ENCODE measurements around the gene OR51E2.

OR51E2 gene

DNA sequence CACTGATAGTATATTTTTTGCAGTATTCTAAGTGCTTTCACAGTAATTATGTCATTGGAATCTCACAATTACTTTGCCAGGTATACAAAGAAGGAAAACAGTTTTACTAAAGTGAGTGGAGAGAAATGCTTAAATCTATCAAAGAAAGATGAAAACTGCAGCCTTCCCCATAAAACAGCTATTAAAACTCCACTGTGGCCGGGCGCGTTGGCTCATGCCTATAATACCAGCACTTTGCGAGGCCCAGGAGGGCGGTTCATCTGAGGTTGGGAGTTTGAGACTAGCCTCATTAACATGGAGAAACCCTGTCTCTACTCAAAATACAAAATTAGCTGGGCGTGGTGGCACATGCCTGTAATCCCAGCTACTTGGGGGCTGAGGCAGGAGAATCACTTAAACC lies 34.8 kb downstream of the OR51E2 start:
- DNase-seq: no peak

DNA sequence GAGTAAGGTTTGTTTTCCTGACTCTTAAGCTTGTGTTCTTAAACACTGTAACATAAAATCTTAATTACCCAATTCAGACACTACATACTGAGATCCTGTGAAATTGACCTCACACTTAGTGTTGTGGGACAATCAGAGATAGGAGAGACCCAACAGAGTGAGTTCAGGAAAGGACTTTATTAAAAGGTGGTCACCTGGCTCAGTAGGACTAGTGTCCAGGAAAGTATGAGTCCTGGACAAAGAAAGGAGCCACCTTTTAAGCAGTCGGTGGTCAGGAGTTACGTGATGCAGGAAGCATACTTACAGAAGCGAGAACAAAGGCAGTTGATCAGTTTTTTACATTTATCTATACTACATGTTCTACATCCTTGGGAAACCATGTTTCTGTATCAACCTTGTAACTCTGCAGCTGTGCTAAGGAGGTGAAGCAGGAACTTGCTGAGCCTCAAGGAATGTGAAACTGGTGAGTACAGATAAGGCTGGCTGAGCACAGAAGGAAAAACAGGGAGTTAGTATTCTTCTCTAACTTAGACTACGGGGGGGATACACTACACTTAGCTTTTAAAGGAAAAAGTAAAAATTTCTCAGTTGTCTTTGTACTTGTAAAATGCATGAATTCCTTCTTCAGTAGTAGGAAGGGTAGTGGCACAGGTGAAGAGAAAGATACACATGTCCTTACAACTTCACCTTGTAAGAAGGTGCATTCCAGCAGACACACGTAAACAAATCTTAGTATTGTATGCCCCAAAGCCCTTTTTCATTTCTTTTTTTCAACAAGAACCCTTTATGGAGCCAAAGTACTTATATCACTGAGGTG lies 38.8 kb downstream of the OR51E2 start:
- DNase-seq: peak; percentile 76

DNA sequence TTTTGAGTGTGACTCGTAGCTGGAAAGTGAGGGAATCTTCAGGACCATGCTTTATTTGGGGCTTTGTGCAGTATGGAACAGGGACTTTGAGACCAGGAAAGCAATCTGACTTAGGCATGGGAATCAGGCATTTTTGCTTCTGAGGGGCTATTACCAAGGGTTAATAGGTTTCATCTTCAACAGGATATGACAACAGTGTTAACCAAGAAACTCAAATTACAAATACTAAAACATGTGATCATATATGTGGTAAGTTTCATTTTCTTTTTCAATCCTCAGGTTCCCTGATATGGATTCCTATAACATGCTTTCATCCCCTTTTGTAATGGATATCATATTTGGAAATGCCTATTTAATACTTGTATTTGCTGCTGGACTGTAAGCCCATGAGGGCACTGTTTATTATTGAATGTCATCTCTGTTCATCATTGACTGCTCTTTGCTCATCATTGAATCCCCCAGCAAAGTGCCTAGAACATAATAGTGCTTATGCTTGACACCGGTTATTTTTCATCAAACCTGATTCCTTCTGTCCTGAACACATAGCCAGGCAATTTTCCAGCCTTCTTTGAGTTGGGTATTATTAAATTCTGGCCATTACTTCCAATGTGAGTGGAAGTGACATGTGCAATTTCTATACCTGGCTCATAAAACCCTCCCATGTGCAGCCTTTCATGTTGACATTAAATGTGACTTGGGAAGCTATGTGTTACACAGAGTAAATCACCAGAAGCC lies 42.9 kb downstream of the OR51E2 start:
- peak; percentile 30 for DNase-seq

DNA sequence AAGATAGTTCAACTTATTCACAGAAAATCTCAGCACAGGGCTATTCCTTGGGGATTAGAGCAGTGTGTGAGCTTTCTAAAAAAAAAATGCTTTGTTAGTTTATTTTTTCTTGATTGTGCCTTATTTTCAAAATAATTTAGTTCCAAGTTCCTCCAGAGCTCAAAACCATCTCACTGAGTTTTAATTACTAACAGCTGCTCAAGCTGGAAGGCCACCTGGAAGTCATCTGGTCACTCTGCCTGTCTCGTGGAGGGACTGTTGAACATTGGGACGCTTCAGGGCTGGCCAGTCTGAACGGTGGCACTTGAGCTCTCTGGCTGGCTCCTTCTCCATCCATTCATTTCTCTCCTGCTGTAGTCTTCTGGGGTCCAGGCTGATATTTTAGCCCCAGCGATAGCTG lies 49.9 kb downstream of the OR51E2 start:
- DNase-seq: no peak

DNA sequence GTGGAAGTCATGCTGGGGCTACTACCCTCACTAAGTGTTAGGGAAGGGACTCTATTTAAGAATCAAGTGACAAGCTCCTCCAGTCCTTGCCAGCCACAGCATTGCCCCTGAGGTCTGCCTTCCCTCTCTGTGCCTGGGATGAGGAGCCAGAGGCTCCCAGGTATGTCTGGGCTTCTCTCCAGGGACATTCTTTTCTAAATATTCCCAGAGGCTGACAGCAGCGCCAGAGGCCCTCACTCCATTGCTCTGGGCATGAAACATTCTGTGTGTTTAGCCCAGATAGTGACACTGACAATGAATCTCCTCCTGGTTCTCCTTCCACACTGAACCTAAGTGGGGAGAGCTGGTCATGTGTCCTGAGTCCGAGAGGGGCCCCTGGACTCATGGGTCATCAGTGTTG lies 51.7 kb downstream of the OR51E2 start:
- DNase-seq: no peak

DNA sequence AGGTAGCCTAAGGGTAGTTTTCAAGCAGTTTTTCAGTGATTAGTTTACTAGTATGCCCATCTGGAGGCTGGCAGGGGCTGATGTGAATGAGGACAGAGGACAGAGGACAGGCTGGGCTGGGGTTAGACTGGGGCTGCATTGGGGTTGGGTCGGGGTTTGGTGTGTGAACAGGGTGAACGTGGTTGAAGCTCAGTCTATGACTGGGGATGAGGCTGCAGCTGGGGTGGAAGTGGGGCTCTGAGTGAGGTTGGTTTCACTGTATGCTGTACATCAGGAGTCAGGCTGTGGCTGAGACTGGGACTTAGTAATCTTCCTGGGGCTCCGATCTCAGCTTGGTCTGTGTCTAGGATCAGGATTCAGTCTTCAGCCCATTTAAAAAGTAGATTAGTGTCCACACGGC lies 53.4 kb downstream of the OR51E2 start:
- DNase-seq: no peak

DNA sequence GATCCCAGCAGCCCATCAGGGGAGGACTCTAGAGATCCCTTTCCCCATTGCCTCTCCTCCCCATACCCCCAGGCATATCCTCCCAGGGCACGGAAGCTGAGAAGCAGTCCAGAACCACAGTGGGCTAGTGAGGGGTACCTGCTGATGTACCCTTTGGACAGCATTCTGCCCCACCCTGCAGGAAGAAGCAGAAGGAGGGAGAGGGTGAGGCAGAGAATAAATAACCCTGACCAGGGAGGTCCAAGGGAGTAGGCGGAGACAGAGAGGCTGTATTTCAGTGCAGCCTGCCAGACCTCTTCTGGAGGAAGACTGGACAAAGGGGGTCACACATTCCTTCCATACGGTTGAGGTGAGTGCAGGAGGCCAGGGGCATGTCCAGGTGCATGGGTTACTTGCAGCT lies 54.0 kb downstream of the OR51E2 start, which contains the start of gene OR51E1:
TSS of gene OR51E1 (plus strand) at position 301 of the 400 bp plus-strand sequence. CDS start 8,545 bp downstream, outside the sequence.
- no peak for DNase-seq

DNA sequence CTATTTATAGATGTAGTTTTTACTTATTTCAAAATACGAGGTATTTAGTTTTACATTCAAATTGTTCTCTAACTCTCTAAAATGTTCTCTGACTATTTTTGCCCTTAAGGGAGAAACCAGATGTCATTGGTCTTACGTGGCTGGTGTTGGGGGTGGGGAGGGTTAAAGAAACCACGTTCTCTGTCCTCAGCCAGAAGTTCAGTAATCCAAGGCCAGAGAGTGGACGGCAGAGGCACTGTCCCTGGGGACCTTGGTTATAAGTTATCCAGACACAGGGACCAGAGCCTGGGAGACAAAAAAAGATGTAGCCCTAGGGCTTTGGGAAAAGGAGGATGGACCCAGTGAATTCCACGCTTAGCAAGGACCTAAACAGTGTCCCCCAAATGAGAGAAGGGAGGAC lies 54.6 kb downstream of the OR51E2 start:
- DNase-seq: no peak

DNA sequence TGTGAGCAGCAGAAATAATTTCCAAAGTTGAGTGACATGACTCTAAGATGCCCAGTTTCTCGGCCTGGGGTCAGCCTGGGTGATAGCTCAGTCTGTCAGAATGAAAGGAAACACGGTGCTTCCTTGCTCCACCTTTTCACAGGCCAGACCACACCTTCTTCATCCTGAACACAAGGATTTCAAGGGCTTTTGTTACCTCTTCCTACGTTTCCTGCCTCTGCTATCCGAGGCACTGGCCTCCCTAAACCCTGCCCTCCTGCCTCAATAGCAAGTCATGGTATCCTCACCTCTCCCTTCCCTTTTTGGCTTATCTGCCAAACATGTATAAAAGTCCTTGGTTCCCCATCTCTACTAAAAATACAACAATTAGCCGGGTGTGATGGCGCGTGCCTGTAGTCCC lies 55.6 kb downstream of the OR51E2 start:
- no peak for DNase-seq

DNA sequence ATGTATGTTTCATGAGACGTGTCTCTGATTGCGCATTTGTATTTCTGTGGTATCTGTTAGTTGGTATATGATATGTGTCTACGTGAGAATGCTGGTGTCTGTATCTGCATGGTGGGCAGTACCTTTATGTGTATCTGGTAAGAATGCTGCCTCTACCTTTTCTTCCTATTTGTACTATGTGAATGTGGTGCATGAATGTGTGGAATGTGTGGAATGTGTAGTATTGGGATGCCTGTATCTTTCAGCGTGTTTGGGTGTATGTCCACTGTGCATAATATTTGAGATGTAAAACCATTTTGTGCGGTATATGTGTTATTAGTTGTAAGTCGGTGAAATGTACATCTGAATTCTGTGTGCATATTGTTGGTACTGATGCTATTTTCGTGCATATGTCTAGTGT lies 56.2 kb downstream of the OR51E2 start:
- no peak for DNase-seq

DNA sequence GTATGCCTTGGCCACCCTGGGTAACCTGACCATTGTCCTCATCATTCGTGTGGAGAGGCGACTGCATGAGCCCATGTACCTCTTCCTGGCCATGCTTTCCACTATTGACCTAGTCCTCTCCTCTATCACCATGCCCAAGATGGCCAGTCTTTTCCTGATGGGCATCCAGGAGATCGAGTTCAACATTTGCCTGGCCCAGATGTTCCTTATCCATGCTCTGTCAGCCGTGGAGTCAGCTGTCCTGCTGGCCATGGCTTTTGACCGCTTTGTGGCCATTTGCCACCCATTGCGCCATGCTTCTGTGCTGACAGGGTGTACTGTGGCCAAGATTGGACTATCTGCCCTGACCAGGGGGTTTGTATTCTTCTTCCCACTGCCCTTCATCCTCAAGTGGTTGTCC lies 57.7 kb downstream of the OR51E2 start:
- DNase-seq: no peak

DNA sequence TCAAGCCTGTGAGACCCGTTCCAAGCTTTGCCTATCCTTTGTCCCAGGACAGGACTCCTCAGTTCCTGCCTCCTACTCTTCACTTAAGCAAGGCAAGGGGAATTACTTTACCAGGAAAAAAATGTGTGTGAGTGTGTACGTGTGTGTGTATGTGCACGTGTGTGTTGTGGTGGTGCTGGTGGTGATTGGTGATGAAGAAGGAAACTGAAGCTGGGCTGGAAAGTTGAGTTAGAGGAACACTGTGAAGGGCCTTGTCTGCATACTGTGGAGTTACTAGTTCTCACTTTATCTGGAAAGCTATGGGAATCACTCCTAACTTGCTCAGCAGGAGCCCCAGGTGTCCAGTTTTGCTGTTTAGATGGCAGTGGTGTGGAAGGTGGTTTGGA lies 60.0 kb downstream of the OR51E2 start:
- no peak for DNase-seq

DNA sequence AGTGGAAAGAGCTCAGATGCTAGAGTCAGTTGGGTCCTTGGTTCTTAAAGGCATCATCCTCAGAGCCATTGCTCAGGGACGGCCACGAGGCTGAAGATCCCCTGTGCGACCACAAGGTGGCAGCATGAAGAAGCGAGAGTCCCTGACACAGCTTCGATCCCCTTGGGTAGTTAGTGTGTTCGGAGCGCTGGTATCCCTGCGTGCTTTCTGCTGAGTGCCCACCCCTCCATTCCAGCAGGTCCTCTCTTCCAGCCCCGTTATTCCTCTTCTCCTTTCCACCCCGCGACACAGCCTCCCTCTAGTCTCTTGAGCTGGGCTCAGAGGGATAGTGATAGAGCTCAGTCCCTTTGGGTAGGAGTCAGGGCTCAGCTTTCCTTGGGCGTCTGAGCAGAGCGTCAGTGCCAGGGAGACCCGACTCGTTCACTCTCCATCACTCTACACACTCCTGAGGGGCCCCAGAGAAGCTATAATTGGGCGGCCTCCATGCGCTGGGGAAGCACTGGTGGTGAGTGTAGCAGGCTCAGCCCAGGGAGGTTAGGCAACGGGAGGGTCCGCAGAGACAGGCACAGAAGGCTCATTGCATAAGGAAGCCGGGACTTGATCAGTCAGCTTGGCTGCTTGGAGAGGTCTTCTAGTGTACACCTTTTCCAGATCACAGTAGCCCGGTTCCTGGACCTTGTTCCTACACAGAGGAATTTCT lies 60.5 kb downstream of the OR51E2 start, which contains the start of gene OR51D1:
TSS of gene OR51D1 (plus strand) at position 516 of the 700 bp plus-strand sequence. CDS start 2,314 bp downstream, outside the sequence.
- DNase-seq: peak; percentile 84

DNA sequence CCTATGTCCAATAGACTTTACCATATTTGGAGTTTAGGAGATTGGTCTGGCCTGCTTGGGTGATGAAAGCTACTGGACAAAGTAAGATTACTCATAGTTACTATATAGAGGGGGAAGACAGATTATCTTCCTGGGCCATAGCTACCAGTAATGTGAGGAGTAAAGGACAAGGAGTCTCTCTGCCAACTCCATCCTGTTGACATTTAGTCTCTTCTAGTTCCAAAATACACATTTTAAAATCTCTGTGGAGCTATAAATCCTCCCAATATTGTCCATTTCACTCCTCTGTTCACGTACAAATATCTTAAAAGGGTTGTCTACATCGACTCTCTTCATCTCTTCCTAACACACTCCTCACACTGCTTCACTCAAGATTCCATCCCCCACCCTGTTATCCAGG lies 61.5 kb downstream of the OR51E2 start:
- no peak for DNase-seq

Data from OCI-M1 (cell line).